NCI-H2196 (cell line): ENCODE results near the gene RFNG.
A peak's percentile ranks its signal among the peaks of the same experiment; 100 is the strongest.

ENCODE experiments used
- DNase-seq: peaks from one replicate; lab custom pipeline; 2025; ENCODE audit not compliant: unreplicated experiment; lab: John Stamatoyannopoulos, UW

RFNG gene

DNA sequence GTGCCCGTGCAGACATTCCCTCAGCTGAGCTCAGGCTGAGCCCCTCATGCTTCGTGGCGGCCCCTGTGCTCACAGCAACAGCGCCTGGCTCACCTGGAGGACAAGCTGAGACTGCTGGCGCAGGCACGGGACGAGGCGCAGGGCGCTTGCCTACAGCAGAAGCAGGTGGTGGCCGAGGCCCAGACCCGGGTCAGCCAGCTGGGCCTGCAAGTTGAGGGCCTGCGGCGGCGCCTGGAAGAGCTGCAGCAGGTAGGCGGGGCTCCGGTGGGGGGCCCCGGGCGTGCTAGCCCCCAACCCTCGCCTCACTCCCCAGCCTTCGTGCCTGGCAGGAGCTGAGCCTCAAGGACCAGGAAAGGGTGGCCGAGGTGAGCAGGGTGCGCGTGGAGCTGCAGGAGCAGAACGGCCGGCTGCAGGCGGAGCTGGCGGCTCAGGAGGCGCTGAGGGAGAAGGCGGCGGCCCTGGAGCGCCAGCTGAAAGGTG is 21.6 kb downstream of the RFNG start:
- peak; percentile 58 for DNase-seq

DNA sequence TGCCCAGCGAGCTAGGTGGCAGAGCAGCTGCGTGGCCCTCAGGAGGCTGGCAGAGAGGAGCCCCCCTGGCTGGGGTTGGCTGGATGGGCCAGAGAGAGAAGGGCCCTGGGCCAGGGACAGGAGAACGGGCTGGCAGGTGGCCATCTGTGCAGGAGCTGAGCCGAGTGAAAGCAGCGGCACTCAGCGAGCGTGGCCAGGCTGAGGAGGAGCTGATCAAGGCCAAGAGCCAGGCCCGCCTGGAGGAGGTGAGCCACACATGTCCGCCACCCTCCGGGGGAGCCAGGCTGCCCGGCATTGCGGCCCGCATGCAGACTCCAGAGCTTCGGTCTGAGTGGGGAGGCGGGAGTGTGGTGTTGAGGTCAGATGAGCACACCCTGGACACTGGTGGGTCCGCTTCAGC is 22.2 kb downstream of the RFNG start:
- peak; percentile 29 for DNase-seq

DNA sequence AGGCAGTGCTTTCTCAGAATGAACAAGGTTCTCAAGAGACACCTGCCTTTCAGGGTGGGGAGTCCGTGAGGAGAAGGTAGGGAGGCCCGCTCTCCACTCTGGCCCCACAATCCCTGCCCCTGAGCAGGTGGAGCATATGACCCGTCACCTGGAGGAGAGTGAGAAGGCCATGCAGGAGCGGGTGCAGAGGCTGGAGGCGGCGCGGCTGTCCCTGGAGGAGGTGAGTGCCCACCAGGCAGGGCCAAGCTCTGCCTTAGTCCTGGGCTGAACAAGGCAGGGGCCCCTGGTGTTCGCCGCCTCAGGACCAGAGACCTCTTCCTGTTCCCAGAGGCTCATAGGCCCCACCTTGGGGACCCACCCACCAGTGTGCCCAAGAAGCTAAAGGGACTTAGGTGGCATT is 22.6 kb downstream of the RFNG start:
- no peak for DNase-seq

DNA sequence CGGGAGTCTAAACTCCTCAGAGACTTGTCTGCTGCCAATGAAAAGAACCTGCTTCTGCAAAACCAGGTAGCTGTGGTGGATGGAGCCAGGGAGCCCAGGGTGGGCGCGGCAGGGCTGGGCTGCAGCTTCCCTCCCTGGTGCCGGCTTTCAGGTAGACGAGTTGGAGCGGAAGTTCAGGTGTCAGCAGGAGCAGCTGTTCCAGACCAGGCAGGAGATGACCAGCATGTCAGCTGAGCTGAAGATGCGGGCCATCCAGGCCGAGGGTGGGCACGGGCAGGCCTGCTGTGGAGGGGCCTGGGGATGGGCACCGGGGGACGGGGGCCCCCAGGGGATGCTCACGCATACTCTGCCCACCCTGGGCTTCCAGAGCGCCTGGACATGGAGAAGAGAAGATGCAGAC is 23.4 kb downstream of the RFNG start:
- DNase-seq = no peak

DNA sequence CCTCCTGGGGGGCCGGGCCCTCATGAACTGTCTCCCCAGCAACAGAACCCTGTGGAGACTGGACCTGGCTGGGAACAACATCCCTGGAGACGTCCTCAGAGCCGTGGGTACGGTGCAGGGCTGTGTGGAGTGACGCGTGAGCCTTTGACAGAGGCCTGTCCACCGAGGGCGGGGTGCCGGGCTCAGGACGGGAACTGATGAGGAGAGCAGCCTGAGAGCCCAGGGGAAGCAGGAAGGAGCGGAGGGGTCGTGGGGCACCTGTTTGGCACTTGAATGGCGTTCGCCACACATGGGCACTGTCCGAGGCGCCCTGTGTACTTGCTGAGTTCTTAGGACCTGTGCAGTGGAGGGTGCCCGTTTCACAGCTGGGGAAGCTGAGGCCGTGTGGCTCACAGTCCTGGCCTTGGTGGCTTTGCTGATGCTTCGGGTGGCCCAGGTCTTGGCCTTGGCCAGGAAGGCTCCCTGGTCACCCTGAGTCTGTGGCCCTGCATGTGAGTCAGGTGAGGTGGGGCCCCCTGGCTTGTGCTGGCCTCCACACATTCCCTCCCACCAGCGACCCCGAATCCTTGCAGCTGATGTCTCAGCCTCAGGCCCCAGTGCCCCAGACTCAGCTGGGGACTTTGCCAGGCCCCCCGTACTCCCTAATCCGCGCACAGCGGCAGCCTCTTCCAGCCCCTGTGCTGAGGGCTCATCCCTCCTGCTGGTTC is 26.1 kb downstream of the RFNG start:
- DNase-seq = no peak

DNA sequence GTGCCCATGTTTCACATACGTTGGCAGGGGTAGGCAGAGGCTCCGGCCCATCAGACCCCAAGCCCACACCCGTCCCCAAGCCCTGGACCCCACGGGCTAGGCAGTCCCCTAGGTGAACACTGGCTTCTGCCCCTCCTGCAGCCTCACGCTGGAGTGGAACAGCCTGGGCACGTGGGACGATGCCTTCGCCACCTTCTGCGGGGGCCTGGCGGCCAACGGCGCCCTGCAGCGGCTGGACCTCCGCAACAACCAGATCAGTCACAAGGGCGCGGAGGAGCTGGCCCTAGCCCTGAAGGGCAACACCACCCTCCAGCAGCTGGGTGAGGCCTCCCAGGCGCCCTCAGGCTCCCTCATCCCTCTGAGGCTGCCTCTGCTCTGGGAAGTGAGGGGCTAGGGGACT is 26.8 kb downstream of the RFNG start:
- no peak for DNase-seq

- no peak for DNase-seq
Observed at GRCh38 chr17:82023447-82024241, 28.0 kb downstream of the RFNG start.

DNA sequence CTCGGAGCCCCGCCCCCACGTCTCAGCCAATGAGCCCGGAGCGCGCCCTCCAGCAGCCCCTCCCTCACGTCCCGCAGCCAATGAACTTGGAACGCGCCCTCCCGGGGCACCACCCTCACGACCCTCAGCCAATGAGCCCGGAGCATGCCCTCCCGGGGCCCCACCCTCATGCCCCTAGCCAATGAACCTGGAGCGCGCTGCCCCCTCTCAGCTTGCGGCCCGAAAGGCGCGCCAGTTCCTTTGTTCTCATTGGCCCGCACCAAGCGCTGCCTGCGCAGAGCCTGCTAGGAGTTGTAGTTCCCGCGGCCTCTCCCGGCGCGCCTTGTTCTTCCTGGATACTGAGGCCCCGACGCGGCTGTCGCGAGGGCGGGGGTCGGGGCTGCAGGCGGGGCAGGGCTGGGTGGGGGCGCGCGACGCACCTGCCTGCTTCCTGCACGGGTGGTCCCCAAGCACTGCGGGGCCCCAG is 28.6 kb downstream of the RFNG start, which contains the start of gene LRRC45:
Gene LRRC45 (plus strand): TSS at position 325 of the 466 bp plus-strand sequence. CDS start 339 bp downstream, outside the sequence.
- DNase-seq = peak; percentile 100

- DNase-seq = no peak
Observed at GRCh38 chr17:82022310-82022980, 29.2 kb downstream of the RFNG start, which contains the start of gene CENPX. CENPX (minus strand) TSS chr17:82022878; CDS start chr17:82022861, 17 bp downstream.

GRCh38 chr17:82021900-82022309 is 29.7 kb downstream of the RFNG start:
- no peak for DNase-seq

DNA sequence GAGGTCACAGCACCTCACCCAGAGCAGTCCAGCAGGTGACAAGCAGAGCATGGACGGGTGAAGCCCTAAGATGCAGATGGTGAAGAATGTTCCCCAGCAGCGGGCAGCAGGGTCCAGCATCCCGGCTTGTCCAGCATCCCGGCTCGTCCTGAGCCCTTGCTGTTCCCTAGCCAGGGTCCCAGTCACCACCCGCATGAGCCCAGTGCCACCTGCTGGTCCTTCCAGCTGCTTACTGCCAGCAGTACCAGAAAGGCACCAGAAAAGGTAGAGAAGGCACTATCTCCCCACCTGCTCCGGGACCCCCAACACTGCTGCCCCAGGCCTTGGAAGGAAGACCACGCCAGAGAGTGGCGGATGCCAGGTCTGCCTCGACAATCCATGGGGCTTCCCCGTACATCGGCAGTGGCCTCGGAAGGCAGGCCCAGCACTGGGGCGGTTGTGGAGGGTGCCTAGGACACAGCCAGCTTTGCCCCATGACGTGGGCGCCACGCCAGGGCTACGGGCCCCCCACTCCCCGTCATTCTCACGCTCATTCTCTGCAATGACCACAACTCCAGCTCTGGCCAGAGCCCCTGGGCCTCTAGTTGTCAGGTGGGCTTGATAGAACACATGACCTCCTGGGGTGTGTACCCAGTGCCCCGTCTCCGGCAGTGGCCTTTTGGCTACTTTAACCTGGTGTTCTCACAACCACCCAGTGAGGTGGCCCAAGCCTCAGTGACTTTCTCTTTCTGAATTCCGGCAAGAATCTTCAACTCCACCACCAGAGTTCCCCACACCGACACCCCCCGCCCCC is 30.3 kb downstream of the RFNG start:
- DNase-seq = peak; percentile 87

DNA sequence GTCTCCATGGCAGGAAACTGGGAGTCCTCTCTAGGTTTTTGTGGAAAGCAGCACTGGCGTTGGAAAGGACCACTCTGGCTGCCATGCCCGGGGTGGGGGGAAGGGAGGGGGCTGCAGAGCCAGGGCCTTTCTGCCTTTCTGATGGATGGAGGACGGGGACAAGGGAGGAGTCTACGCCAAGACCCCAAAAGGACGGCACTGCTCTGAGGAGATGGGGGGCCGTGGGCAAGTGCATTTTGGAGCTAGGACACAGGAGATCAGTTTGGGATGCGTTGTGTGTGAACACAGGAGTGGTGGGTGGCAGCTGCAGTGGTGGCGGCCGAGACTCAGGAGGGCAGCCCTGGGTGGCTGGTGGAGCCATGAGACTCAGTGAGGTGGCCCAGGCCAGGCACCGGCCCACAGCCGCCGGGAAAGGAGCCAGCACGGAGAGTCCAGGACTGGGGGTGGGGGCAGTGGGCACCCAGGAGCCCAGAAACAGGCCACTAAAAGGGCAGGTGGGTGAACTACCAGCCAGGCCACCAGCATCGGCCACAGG is 31.0 kb downstream of the RFNG start:
- DNase-seq = no peak

GRCh38 chr17:82019690-82020571 is 31.7 kb downstream of the RFNG start:
- DNase-seq = peak; percentile 82

DNA sequence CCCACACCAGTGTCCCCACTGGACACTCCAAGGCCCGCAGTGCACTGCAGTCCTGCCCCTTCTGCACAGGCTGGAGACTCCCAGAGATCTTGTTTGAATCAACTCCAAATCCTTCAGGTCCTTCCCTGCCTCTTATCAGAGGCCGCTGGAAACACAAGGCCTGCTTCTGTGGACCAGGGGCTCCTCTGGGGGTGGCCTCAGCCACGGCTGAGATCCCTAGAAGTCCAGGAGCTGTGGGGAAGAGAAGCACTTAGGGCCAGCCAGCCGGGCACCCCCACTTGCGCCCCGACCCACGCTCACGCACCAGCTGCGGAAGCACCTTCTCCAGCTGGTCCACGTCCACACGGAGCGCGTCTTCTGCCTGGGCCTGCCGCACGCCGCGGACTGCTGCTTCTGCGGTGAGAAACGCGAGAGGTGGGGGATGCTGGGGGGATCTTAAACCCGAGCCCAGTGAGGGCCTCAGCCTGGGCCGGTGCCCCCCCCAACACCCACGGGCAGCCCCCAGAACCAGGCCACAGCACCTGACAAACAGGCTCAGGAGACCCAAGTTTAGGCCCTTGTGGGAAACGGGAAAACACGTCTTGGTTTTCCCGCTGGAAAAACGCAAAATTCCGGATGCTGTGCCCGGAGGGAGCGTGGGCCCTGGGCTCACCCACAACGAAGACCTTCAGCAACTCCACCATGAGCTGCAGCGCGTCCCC is 32.5 kb downstream of the RFNG start:
- no peak for DNase-seq

- DNase-seq = peak; percentile 61
Observed at GRCh38 chr17:82018152-82018988, 33.2 kb downstream of the RFNG start.

DNA sequence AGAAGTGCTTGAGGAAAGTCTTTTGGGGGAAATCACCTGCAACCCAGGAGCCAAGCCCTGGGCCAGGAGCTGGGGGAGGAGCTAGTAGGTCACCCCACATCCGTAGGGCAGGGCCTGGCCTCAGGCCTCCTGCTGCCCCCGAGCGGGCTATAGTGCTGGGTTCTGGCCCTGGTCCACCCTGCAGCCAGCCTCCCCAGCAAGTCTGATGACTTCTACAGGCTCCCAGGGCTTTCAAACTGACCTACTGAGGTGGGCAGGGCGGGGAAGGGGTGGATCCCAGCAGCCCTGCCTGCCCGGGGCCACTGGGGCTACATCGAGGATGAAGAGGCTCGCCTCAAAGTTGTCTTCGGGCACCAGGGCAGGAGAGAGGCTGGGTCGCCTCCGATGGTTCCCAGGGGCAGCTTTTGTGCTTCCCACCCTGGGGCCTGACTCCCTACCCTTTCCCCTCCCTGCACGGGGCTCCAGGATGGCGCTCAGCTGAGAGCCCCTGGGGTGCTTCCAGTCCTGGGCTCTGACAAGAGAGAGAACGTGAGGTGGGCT is 33.9 kb downstream of the RFNG start:
- DNase-seq = no peak

DNA sequence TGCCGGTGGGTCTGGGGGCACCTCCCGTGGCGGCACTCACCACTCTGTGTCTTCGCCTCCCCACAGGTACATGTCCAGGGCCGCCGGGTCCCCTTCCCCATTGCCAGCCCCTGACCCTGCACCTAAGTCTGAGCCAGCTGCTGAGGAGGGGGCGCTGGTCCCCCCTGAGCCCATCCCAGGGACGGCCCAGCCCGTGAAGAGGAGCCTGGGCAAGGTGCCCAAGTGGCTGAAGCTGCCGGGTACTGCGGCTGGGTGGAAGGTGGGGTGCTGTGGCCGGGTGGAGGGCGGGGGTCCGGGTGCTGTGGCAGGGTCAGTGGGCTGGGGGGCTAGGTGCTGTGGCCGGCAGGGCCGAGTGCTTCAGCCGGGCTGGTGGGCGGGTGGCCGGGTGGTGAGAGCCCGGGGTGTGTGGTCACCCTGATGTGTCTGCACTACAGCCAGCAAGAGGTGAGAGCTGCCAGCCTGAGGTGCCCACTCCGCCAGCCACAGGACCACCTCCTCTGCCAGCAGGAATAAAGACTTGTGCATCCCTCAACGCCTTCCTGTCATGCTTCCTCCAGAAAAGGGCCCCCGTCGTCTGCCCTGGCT is 34.6 kb downstream of the RFNG start:
- DNase-seq = no peak
